Sigmoid colon (tissue), 4 donors: ENCODE results near the gene LRP8.

ENCODE experiments used
- CTCF ChIP-seq, 4 experiments: fragments of 450-650 bp in 3 of 4; fragments of 200-600 bp in 1 of 4; IDR thresholded peaks; one replicate each; pipeline ENCODE4 v1.5.1; 2016 to 2019; ENCODE audit warnings: antibody characterized with exemption in 4 of 4, mild to moderate bottlenecking in 3 of 4, moderate library complexity in 2 of 4
- EP300 ChIP-seq, 4 donors: sonication (generic); formaldehyde crosslinking; IDR thresholded peaks; one replicate each; pipeline ENCODE4 v1.6.1; 2017; ENCODE audit warnings: antibody characterized with exemption in 4 of 4
- POLR2A ChIP-seq, 2 donors: fragments of 450-650 bp; IDR thresholded peaks; one replicate each; pipeline ENCODE4 v1.6.1; 2016; ENCODE audit warnings: antibody characterized with exemption in 2 of 2, mild to moderate bottlenecking in 2 of 2, moderate library complexity in 2 of 2
- POLR2AphosphoS5 ChIP-seq, 4 donors: sonication (generic); formaldehyde crosslinking; IDR thresholded peaks; one replicate each; pipeline ENCODE4 v1.6.1; 2017; ENCODE audit warnings: antibody characterized with exemption in 4 of 4

GRCh38 chr1:53255031-53255430, 72.8 kb downstream of the LRP8 start:
- TF ChIP-seq CTCF (IDR thresholded peaks at IDR 0.05), result no peak
- no peak for TF ChIP-seq POLR2A (IDR thresholded peaks at IDR 0.05)
- TF ChIP-seq POLR2AphosphoS5 (IDR thresholded peaks at IDR 0.05), result no peak
- TF ChIP-seq EP300 (IDR thresholded peaks at IDR 0.05), result no peak
